Ramos (cell line): ENCODE data around the gene SF3B3.

Experiments
- in situ Hi-C: fragments of 300-500 bp; cut with MboI; formaldehyde crosslinking; loops from one replicate; pipeline ENCODE4 v1.14.3; 2022; ENCODE audit warnings: low sequenced_read_pairs; ENCODE audit not compliant: unreplicated experiment

Gene SF3B3

DNA sequence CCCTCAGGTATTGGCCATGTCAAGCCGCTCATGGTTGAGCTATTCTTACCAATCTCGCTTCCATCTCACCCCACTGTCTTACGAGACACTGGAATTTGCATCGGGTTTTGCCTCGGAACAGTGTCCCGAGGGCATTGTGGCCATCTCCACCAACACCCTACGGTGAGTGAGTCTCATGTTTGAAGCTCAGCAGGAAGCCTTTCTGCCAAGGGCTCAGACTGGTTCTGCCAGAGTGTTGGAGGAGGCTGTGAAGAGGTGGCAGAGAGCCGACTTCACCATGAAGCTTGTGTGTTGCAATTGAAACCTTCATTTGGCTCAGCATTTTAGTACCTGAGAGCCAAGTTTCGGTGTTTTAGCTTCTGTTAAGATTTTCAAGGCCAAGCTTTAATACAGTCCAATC, 38.0 kb downstream of the SF3B3 start:
- in situ Hi-C loops = no loop called here

GRCh38 chr16:70563636-70564035, 40.0 kb downstream of the SF3B3 start:
- in situ Hi-C loops = no loop called here

GRCh38 chr16:70565053-70565452, 41.4 kb downstream of the SF3B3 start:
- in situ Hi-C loops = loop anchor here (5.0 kb wide), 1 partner anchor 33 kb away; no protein-coding TSS in a partner anchor

DNA sequence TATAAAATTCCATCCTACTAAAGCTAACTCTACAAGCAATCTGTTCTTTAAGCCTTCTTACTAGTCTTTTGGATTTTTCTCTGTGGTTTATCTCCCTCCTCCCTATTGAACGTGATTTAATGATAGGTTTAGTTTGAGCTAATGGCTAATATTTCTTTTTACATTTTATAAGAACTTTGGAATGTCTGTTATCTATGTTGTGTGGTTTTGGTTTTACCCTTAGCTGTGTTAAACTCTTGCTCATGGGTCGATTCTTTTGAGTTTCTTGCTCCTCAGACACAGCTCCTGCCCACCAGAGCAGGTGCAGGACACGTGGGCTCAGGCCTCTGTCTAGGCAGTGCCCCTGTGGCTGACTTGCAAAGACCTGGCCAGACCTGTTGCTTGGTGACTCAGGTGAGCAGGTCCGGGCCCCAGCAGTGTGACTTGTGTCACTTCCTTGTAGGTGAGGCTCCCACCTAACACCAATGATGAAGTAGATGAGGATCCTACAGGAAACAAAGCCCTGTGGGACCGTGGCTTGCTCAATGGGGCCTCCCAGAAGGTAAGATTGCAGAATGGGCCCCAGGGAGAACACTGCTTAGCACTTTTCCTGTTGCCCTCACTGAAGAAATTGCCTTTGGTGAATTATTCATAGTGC, 45.1 kb downstream of the SF3B3 start:
- in situ Hi-C loops = loop anchor here (5.0 kb wide), 1 partner anchor 36 kb away; no protein-coding TSS in a partner anchor

GRCh38 chr16:70569752-70570151, 46.1 kb downstream of the SF3B3 start:
- in situ Hi-C loops = loop anchor here (5.0 kb wide), 1 partner anchor 37 kb away; no protein-coding TSS in a partner anchor

- in situ Hi-C loops = no loop called here
Observed at GRCh38 chr16:70570967-70571570, 47.5 kb downstream of the SF3B3 start.

GRCh38 chr16:70571623-70572022, 48.0 kb downstream of the SF3B3 start:
- in situ Hi-C loops = no loop called here

- in situ Hi-C loops = no loop called here
Observed at GRCh38 chr16:70572050-70572925, 48.7 kb downstream of the SF3B3 start.

DNA sequence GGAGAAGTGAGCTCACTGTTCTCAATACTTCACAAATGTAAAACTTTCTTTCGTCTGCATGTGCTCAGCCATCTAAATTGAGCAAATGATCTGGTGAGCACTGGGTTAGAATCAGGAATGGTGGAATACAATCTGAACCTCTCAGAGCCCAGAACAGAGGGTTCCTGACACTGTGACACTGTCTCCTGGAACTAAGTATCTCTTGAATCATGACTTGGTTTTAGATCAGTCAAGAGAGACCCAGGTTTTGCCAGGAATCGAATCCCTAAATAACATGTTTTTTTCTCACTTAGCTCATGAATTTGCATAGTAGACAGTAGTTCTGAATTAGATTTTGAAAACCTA, 49.3 kb downstream of the SF3B3 start:
- in situ Hi-C loops = no loop called here

GRCh38 chr16:70573451-70574121, 50.0 kb downstream of the SF3B3 start:
- in situ Hi-C loops = no loop called here

GRCh38 chr16:70574595-70575271, 51.1 kb downstream of the SF3B3 start:
- in situ Hi-C loops = no loop called here

- in situ Hi-C loops = no loop called here
Observed at GRCh38 chr16:70575376-70575775, 51.8 kb downstream of the SF3B3 start.

DNA sequence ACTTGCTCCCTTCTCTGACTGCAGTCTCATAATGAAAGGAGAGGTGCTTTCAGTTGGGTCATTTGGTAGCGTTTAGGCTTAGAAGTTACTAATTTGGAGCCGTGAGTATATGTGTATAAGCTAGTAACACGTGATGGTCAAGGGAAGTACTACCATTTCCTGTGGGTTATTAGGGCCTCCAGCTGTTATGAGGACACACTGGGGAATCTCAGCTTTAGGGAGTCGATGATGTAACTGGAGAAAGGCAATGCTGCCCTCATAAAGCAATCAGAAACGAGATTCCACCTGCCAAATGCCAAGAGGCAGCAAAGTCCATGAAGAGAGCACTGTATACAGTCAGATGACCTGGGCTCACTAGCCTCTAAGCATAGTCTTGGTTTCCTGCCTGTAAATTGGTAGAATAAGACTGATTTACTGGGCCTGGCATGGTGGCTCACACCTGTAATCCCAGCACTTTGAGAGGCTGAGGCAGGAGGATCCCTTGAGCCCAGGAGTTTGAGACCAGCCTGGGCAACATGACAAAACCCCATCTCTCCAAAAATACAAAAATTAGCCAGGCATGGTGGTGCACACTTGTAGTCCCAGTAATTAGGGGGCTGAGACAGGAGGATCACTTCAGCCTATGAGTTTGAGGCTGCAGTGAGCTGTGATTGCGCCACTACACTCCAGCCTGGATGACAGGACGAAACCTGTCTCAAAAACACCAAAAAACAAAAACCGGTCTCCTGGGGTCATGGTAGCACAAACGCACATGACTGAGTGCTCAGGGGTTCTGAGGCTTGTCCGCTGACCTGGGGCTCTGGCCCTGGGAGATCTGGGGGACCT, 53.0 kb downstream of the SF3B3 start:
- in situ Hi-C loops = no loop called here

- in situ Hi-C loops = no loop called here
Observed at GRCh38 chr16:70577256-70577698, 53.7 kb downstream of the SF3B3 start.

GRCh38 chr16:70578035-70578434, 54.4 kb downstream of the SF3B3 start:
- in situ Hi-C loops = no loop called here

DNA sequence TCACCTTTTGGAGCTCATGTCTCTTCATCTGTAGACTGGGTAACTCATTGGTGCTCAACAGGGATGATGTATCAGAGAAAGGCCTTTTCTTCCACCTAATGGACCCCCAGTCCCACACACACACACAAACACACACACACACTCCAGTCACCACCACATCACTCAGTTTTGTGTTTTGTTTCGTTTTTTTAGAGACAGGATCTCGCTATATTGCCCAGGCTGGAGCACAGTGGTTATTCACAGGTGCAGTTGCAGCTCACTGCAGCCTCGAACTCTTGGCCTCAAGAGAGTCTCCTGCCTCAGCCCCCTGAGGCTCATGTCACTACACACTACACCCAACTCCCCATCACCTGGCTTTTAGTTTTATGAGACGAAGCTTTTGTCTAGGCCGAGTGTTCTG, 55.6 kb downstream of the SF3B3 start:
- in situ Hi-C loops = no loop called here

DNA sequence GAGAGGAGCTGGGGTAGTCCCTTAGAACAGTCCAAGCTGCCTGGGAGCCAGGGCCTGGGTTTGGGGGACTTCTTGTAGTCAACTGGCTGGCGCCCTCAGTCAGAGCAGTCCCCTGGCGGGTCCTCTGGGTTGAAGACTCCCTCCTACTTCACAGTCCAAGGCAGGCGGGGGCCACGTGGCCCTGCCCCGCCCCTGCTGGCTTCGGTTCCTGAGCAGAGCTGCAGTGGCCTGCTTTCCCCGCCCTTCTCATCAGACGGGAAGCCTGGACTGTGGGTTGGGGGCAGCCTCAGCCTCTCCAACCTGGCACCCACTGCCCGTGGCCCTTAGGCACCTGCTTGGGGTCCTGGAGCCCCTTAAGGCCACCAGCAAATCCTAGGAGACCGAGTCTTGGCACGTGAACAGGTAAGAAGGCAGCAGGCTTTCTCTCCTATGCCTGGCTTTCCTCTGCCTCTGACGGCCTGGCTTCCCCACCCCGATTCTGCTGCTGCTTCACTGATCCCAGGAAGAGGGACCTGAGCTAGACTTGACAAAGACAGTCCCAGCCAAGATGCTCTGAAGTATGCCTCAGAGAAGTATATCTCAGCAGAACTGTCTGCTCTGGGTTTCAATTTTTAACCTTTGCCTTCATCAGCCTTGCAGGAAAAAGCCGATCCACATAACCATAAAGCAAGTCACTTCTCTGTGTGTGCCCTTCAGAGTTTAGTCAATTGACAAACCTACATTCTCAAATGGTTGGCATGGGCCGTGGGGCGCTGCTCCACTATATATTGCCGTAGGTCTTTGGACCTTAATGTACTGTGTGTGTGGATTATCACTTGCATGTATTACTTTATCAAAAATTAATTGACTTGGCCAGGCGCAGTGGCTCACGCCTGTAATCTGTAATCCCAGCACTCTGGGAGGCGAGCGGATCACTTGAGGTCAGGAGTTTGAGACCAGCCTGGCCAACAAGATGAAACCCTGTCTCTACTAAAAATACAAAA, 56.3 kb downstream of the SF3B3 start:
- in situ Hi-C loops = no loop called here
